Endothelial cell of umbilical vein (primary cell): ENCODE data around the gene OR2Z1.

Source experiments
- EZH2 ChIP-seq: IDR thresholded peaks from 2 replicates; pipeline ENCODE4 v1.6.1; 2012; ENCODE audit warnings: borderline replicate concordance, low read depth, mild to moderate bottlenecking, moderate library complexity, low read length, inconsistent platforms; ENCODE audit not compliant: severe bottlenecking
- TF ChIP-seq, protein P1 (sequence below), 2 donors: IDR thresholded peaks; 1 replicate in 1 of 2; 2 replicates in 1 of 2; pipeline ENCODE4 v1.5.1; 2011; ENCODE audit warnings: low read length in 2 of 2, mild to moderate bottlenecking in 2 of 2, moderate library complexity in 2 of 2, control low read depth in 1 of 2, inconsistent platforms in 1 of 2, low read depth in 1 of 2; ENCODE audit not compliant: insufficient read depth in 1 of 2; ENCODE audit errors: extremely low read depth in 1 of 2

DNA sequence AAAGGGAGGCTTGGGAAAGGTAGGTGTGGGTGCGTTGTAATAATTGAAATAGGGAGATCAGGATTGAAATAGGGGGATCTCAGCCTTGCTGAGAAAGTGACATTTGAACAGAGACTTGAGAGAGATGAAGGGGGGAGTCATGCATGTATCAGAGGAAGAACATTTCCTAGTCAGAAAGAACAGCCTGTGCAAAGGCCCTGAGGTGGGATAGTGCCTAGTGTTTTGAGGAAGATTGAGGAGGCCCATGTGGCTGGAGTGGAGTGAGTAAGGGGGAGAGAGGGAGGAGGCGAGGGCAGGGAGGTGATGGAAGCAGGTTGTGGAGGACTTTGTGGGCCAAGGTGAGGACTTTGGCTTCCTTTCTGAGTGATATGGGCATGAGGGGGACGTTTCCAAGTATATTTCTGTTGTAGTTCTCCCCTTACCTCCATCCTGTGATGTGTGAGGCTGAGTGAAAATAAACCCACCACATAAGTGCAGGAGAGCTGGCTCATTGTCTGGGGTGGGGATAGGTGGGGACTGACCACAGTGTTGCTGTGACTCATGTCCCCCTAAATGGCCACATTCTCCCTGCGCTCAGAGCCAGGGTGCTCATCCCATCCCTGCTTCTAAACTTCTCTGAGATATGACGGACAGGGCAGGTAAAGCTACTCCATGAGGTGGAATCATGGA, 40.6 kb upstream of the OR2Z1 start:
- no peak for TF ChIP-seq EZH2
- TF ChIP-seq, protein P1, sequence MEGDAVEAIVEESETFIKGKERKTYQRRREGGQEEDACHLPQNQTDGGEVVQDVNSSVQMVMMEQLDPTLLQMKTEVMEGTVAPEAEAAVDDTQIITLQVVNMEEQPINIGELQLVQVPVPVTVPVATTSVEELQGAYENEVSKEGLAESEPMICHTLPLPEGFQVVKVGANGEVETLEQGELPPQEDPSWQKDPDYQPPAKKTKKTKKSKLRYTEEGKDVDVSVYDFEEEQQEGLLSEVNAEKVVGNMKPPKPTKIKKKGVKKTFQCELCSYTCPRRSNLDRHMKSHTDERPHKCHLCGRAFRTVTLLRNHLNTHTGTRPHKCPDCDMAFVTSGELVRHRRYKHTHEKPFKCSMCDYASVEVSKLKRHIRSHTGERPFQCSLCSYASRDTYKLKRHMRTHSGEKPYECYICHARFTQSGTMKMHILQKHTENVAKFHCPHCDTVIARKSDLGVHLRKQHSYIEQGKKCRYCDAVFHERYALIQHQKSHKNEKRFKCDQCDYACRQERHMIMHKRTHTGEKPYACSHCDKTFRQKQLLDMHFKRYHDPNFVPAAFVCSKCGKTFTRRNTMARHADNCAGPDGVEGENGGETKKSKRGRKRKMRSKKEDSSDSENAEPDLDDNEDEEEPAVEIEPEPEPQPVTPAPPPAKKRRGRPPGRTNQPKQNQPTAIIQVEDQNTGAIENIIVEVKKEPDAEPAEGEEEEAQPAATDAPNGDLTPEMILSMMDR (IDR thresholded peaks at IDR 0.05; ENCODE audit: extremely low read depth in 1 of 2, insufficient read depth in 1 of 2, low read depth in 1 of 2, low read length in 2 of 2): no peak
